NCI-H146 treated with DMSO at 0.1 percent for 48 hours (cell line): ENCODE data around the gene UNC13A.
"Not testable (repeated sequence)": the region's sequence is repeated elsewhere in the genome, so short reads cannot be mapped to it uniquely, and the experiment has no call there.

Source experiments
- DNase-seq: peaks from one replicate; lab custom pipeline; 2025; ENCODE audit not compliant: unreplicated experiment; lab: John Stamatoyannopoulos, UW

Gene UNC13A

DNA sequence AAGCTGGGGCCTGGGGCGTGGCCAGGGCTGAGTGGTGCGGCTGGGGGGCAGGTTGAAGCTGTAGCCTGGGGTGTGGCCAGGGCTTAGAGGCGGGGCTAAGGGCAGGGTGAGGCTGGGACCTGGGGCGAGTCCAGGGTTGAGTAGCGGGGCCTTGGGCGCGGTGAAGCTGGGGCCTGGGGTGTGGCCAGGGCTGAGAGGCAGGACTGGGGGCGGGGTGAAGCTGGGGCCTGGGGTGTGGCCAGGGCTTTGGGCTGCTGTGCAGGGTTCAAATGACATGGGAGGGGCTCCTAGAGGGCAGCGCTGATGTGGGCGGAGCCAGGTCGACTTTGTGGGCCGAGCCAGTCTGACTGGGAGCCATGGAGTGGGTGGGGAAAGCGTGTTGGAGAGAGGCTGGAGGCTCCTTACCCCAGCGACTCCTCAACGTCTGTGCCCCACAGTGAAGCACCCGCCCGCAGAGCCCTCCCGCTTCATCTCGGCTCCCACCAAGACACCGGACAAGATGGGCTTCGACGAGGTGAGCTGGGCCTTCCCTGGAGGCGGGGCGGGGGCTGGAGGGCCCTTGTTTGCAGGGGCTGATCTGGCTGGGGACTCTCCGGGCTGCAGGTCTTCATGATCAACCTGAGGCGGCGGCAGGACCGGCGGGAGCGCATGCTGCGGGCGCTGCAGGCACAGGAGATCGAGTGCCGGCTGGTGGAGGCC lies 111.2 kb downstream of the UNC13A start:
- DNase-seq: no peak

DNA sequence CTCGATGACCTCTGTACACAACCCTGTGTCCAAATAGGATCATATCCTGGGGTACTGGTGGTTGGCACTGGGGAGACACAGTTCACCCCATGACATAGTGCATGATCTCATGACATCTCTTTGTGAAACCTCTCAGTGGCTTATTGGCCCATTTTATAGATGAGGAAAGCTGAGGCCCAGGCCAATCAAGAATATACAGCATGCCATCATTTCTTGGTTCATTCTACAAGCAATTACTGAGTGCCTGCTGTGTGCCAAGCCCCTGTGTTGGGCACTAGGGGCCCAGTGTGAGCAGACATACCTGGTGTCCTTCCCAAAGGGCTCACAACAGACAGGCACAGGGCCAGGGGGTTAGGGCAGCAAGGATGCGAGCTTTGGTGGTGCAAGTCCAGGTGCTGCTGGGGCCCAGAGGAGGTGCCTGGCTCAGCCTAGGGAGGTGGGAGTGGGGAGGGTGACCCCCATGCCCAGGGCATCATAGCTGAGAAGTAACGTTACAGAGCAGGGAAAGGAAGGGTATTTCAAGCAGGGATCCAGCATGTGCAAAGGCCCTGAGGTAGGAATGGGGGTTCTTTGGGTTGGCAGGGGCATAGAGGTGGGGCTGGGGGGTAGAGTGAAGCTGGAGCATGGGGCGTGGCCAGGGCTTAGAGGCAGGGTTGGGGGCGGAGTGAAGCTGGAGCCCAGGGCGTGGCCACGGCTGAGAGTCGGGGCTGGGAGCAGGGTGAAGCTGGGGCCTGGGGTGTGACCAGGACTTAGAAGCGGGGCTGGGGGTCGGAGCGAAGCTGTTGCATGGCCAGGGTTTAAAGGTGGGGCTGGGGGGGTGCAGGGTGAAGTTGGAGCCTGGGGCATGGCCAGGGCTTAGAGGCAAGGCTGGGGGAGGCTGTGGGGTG lies 112.0 kb downstream of the UNC13A start:
- DNase-seq: no peak

DNA sequence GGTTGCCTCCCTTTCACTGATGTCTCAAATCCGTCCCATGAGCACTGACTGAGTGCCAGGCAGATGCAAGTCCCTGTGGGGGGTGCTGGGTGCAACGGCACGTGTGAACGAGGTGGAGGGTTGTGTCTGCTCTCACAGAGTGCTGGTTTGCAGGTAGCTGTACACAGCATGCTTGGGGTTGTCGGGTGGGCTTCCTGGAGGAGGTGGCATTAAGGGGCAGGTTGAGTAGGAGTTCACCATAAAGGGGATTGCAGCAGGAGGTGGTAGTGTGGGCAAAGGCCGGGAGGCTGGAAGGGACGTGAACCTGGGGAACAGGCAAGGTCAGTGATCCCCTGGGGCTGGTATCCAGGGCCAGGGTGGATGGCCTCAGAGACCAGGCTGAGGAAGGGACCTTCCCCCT lies 115.5 kb downstream of the UNC13A start:
- DNase-seq: no peak

DNA sequence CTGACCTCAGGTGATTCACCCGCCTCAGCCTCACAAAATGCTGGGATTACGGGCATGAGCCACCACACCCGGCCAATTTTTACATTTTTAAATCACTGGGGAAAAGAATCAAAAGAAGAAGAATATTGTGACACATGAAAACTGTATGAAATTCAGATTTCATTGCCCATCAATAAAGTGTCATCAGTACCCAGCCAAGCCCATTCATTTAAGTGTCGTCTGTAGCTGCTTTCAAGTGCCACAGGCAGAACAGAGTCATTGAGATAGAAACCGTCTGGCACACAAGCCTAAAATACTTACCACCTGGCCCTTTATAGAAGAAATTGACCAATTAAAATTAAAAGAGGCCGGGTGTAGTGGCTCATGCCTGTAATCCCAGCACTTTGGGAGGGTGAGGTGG lies 117.4 kb downstream of the UNC13A start:
- no peak for DNase-seq

DNA sequence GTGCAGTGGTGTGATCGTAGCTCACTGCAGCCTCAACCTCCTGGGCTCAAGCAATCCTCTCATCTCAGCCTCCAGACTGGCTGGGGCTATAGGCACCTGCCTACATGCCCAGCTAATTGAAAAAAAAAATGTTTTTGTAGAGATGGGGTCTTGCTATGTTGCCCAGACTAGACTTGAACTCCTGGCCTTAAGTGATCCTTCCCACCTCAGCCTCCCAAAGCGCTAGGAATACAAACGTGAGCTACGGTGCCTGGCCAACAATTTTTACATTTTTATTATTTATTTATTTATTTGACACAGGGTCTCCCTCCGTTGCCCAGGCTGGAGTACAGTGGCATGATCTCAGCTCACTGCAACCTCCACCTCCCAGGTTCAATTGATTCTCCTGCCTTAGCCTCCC lies 117.9 kb downstream of the UNC13A start:
- DNase-seq: not testable (repeated sequence)

DNA sequence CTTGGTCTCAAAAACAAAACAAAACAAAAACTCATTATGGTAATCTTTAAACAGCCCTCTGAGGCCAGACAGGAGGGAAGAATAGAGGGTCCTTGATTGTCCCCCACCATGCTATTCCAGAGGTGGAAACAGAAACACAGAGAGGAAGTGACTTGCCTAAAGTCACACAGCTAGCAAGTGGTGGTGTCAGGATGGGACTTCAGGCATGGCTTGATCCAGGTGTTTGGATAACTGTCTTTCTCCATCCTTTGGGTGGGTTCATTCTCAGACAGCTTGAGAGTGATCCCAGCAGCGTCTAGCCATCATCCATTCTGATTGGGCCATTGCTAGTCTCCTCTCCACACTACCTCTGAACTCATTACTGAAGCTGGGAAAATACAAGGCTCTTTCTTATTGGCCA lies 120.2 kb downstream of the UNC13A start:
- no peak for DNase-seq

DNA sequence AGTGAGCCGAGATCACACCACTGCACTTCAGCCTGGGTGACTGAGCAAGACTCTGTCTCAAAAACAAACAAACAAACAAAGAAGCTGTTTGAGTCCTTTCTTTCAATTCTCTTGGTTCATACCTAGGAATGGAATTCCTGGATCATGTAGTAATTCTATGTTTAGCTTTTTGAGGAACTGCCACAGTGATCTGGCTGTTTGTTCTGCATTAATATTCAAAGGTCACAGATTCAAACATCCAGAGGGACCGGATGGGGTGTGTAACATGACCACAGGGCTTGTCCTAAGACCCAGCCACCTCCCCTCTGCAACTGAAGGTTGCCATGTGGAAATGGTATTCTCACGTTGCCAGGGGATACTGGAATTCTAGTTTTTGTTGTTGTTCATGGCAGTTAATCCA lies 122.5 kb downstream of the UNC13A start:
- DNase-seq: no peak

DNA sequence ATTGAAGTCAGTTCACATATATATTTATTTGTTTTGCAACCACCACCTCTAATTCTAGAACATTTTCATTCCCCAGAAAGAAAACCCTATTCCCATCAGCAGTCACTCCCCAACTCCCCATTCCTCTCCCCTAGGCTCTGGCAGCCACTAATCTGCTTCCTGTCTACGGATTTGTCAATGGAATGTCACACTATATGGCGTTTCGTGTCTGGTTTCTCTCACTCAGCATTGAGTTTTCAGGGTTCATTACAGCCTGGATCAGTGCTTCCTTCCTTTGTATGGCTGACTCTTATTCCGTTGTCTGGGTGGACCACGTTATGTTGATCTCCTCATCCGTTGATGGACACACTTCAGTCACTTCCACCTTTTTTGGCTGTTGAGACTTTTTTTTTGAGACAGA lies 123.4 kb downstream of the UNC13A start:
- DNase-seq: no peak

DNA sequence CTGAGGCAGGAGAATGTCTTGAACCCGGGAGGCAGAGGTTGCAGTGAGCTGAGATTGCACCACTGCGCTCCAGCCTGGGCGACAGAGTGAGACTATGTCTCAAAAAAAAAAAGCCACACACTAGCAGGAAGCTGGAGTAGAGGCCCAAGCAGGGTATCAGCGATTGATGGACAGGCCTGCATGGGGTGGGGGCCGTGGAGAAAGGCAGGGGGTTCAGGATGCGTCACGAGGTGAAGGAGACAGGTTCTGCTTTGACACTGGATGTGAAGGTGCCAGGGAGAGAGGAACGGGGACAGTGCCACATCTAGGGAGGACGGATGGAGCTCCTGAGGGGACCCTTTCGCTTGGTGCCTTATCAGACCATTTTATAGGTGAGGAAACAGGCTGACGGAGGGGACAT lies 125.6 kb downstream of the UNC13A start:
- DNase-seq: no peak

DNA sequence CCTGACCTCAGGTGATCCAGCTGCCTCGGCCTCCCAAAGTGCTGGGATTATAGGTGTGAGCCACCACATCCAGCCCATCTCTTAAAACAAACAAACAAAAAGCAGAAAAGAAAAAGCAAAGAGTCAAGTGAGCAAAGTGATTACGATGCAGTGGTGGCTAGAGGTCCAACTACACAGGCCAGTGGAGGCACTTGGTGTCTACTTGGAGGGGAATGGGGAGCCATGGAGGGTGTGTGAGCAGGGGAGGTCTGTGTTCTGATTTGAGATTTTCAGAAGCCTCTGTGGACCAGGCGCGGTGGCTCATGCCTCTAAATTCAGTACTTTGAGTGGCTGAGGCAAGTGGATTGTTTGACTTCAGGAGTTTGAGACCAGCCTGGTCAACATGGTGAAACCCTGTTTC lies 126.1 kb downstream of the UNC13A start:
- DNase-seq: no peak

DNA sequence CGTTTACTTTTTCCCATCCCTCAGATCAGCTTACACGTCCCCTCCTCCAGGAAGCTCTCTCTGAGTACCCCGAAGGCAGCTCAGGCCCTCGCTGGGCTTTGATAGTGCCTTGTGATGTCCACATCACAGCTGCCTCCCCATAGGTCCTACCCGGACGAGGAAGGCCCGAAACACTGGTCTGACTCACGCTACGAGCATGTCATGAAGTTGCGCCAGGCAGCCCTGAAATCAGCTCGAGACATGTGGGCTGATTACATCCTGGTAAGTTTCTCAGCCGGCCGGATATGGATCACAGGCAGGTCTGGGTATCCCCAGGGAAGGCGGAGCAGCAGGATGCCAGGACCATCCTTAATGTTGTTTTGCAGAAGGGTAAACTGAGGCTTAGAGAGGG lies 128.0 kb downstream of the UNC13A start:
- no peak for DNase-seq

DNA sequence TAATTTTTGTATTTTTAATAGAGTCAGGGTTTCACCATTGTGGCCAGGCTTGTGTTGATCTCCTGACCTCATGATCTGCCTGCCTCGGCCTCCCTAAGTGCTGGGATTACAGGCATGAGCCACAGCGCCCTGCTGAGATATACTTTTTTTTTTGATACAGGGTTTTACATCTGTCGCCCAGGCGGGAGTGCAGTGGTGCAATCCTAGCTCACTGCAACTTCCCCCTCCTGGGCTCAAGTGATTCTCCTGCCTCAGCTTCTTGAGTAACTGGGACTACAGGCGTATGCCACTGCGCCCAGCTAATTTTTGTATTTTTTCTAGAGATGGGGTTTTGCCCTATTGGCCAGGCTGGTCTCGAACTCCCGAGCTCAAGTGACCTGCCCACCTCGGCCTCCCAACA lies 130.7 kb downstream of the UNC13A start:
- no peak for DNase-seq

DNA sequence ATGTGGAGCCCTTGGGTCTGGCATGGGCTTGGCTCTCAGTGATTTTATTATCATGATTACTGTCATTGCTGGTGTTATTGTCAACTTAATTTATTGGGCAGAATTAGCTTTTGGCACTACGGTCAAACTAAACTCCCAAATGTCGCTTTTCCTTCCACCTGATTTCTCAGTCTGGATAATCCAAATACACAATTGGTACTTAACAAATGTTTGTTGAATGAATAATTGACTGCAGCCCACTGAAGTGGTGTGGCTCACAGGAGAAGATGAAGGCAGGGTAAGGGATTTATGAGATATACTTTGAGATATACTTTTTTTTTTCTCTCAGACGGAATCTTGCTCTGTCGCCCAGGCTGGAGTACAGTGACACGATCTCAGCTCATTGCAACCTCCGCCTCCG lies 131.2 kb downstream of the UNC13A start:
- DNase-seq: no peak

DNA sequence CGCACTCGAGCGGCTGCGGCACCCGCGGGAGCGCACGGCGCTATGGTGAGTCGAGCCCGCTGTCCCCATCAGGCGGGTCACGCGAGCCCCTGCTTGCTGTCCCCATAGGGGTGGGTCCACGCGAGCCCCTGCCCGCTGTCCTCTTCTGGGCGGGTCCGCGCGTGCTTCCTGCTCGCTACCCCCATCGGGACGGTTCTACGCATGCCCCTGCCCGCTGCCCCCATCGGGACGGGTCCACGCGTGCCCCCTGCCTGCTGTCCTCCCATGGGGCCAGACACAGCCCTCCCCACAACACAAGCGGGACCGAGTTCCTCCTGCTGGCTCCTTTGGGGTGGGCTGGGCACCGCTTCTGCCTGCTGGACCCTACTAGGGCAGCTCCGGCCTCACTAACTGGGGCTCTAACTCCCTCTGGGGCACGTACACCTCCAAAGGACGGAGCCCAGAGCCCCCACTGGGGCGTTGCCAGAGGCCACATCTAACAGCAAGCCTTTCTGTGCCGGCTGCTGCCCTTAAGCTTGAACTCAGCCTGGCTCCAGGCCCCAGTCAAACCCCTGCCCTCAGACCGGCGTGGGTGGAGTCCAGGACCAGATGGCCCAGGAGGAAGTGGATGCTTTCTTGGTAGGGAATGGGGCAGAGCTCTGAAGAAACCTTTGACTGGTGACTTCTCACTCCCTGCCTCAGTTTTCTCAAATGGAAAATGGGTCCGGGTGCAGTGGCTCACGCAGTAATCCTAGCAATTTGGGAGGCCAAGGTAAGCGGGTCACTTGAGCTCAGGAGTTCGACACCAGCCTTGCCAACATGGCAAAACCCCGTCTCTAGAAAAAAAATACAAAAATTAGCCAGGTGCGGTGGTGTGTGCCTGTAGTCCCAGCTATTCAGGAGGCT lies 132.0 kb downstream of the UNC13A start:
- peak; percentile 35 for DNase-seq

DNA sequence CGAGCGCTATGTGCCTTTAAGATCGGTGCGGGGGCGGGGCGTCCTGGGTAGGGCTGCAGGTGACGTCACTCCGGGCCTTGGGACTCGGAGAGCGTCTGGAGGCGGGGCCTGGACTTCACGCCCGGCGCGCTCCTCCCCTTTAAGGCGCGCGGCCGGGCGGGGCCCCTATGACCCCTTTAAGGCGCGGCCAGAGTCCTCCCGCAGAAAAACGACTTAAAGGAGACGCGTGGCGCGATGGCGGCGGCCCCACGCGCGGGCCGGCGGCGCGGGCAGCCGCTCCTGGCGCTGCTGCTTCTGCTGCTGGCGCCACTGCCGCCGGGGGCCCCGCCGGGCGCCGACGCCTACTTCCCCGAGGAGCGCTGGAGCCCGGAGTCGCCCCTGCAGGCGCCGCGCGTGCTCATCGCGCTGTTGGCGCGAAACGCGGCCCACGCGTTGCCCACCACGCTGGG lies 132.7 kb downstream of the UNC13A start, which contains the start of gene COLGALT1:
Gene COLGALT1 (plus strand): TSS at position 170 of the 449 bp plus-strand sequence. CDS start 65 bp downstream, at position 235.
- peak; percentile 97 for DNase-seq

DNA sequence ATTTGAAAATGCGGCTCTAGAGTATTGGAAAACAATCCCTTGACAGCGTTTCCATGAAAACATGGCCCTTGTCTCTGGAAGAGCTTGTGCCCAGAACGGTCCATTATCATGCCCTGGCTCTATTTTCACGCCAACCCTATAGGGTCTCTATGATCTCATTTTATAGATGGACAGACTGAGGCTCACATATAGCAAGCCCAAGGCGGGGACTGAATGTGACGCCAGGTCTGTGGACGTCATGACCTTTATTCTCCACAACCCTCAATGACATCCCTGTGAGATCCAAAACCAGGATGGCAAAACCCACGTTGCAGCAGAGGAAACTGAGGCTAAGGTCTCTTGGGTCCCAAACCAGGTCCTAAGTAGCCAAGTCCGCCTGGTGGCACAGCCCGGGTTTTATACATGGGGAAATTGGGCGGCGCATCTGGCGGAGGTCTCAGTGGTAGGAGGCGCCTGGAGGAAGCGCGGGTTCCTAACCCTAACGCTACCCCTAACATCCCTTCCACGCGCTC lies 133.1 kb downstream of the UNC13A start:
- DNase-seq: no peak

DNA sequence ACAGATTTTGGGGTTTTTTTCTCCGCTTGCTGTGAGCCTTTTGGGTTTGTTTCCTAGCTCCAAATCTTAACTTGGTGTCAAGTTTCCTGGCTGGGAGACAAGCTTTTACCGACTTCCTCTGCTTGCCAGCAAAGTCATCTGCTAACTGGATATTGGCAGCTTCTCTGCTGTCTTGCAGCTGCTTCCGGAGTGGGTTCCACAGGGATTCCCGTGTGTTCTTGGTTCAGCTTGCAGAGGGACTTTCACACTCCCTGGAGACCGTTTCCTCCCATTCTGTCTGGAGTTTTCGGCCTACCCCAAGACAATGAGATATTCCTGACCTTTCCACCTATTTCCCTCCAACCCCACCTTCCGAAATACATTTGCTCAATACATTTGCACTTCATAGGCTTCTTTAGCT lies 134.9 kb downstream of the UNC13A start:
- DNase-seq: no peak

DNA sequence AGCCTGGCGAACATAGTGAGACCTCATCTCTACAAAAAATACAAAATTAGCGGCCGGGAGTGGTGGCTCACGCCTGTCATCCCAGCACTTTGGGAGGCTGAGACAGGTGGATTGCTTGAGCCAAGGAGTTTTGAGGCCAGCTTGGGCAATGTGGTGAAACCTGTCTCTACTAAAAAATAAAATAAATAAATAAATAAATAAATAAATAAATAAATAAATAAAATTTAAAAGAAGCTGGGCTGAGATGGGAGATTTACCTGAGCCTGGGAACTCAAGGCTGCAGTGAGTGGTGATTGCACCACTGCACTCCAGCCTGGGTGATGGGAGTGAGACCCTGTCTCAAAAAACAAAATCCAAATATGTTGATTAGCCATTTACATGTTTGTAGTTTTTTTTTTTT lies 135.4 kb downstream of the UNC13A start:
- not testable (repeated sequence) for DNase-seq
